ENCODE data around the gene PBX2. TPM values are rescaled to one million over a fixed set of nuclear protein-coding genes. Genes with fewer than 3 reads are reported as not detected.
"Not testable (repeated sequence)": the region's sequence is repeated elsewhere in the genome, so short reads cannot be mapped to it uniquely, and the experiment has no call there.

Gene PBX2
- total RNA-seq, 1 donor from 2014 or later: 91.9 TPM

- Mint-ChIP-seq H3K36me3 (ENCODE audit: low read depth) (peaks cover 27% of the 10 kb centered on the region), H3K4me1 (ENCODE audit: low read depth) (peaks cover 61% of the 10 kb centered on the region)
- intact Hi-C loops (cut with micrococcal nuclease): no loop called here
Observed at GRCh38 chr6:32189069-32189741, 797 bp downstream of the PBX2 start.

GRCh38 chr6:32188381-32189068 is 1.5 kb downstream of the PBX2 start:
- Mint-ChIP-seq H3K36me3 (ENCODE audit: low read depth) (peaks cover 27% of the 10 kb centered on the region), H3K4me1 (ENCODE audit: low read depth) (peaks cover 55% of the 10 kb centered on the region), H3K27ac (peak overlapping the region; percentile 83), H3K27me3 (ENCODE audit: insufficient read depth) (no peaks in the 10 kb centered on the region), H3K9me3 (no peaks in the 10 kb centered on the region), H3K4me3 (peak overlapping the region; percentile 82)
- intact Hi-C loops (cut with micrococcal nuclease): no loop called here
- no peak for DNase-seq (ENCODE audit: low spot score)

More at GRCh38 chr6:32189069-32189741, 797 bp downstream of the PBX2 start:
- no peaks in the 10 kb centered on the region for H3K27me3 Mint-ChIP-seq (ENCODE audit: insufficient read depth)
- peak overlapping the region; percentile 82 for H3K4me3 Mint-ChIP-seq
- H3K9me3 Mint-ChIP-seq: no peaks in the 10 kb centered on the region
- H3K27ac Mint-ChIP-seq: peak overlapping the region; percentile 83
- DNase-seq (ENCODE audit: low spot score): no peak

DNA sequence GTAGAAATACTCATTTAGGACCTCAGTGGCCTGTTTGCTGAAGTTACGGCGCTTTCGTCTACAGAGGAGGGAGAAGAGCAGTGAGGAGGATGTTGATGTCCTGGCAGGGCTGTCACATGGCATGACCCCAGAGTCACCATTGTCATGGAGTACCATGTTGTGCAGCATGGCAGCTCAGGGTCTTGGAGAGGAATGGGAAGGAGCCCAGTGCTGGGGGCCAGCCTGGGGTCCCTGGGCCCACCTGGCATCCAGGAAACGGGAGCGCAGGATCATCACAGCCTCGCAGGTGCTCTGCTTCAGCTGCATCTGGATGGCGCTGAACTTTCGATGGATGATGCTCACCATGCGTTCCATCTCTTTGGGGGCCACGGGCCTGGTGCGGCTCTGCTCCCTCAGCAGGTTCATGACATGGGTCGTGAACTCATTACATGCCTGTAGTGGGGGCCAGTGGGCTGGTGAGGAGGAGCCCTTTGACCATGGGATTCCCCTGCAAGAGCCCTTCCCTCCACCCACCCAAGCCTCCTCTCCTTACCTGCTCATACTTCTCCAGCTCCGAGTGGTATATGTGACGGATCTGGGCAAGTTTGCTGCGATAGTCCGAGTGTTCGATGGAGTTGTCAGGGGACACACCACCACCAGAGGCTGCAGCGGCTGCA is 2.1 kb downstream of the PBX2 start:
- Mint-ChIP-seq H3K4me3 (peak overlapping the region; percentile 82), H3K27ac (peak overlapping the region; percentile 78), H3K36me3 (ENCODE audit: low read depth) (peaks cover 27% of the 10 kb centered on the region), H3K4me1 (ENCODE audit: low read depth) (peaks cover 55% of the 10 kb centered on the region)
- H3K27me3 Mint-ChIP-seq (ENCODE audit: insufficient read depth); DNase-seq (ENCODE audit: low spot score); H3K9me3 Mint-ChIP-seq; intact Hi-C loops (cut with micrococcal nuclease): not testable (repeated sequence)

DNA sequence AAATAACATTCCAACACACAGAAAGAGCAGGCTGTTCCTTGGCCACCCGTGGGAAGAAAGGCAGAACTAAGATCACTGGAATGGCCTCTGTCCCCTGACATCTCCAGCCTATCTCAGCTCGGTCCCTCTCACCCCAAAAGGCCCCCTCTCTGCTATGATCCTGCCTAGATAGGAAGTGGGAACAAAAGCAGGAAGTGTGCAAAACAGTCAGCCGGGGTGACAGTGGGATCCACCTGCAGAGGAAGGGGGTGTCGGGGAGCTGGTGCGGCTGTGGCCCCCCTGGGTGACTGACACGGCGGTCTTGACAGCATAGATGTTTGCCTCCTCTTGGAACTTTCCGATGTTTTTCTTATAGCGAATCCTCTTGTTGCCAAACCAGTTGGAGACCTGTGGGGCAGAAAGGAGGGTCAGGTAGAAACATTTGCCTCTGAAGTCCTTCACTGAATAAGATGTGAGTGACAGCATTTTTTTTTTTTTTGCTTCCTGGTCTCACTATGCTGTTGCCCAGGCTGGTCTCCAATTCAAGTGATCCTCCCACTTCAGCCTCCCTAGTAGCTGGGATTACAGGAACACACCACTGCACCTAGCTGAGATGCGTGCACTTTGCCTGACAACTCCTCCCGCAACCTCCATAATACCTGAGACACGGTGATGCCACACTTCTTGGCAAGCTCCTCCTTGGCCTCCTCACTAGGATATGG is 2.8 kb downstream of the PBX2 start:
- no peaks in the 10 kb centered on the region for H3K9me3 Mint-ChIP-seq
- H3K36me3 Mint-ChIP-seq (ENCODE audit: low read depth): peaks cover 31% of the 10 kb centered on the region
- intact Hi-C loops (cut with micrococcal nuclease): no loop called here
- peaks cover 55% of the 10 kb centered on the region for H3K4me1 Mint-ChIP-seq (ENCODE audit: low read depth)
- DNase-seq (ENCODE audit: low spot score): no peak
- H3K4me3 Mint-ChIP-seq: peak overlapping the region; percentile 67
- no peaks in the 10 kb centered on the region for H3K27me3 Mint-ChIP-seq (ENCODE audit: insufficient read depth)
- H3K27ac Mint-ChIP-seq: peak overlapping the region; percentile 85

GRCh38 chr6:32186151-32186840 is 3.7 kb downstream of the PBX2 start:
- H3K36me3 Mint-ChIP-seq (ENCODE audit: low read depth): peaks cover 34% of the 10 kb centered on the region
- H3K27me3 Mint-ChIP-seq (ENCODE audit: insufficient read depth); intact Hi-C loops (cut with micrococcal nuclease); DNase-seq (ENCODE audit: low spot score); H3K9me3 Mint-ChIP-seq: not testable (repeated sequence)
- H3K27ac Mint-ChIP-seq: peak overlapping the region; percentile 85
- peaks cover 49% of the 10 kb centered on the region for H3K4me1 Mint-ChIP-seq (ENCODE audit: low read depth)
- H3K4me3 Mint-ChIP-seq: peak overlapping the region; percentile 65

DNA sequence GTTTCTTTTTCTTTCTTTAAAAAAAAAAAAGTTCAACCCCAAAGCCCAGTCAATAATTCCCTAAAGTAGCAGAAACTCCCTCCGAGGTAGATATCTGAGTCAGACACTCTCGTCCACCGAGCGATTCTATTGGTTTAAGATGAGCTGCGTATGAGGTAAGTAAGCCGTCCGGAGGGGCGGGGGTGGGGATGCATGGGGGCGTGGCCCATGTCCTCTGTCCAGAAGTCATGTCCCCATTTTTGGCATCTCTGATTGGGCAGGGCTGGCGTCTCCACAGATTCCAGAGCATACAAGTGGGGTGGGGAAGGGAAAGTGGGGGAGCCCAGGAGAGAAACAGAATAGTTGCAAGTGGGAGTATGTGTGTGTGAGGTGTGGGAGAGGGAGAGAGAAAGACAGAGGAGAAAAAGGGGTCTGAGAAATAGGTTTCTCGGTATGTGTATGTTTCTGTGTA is 4.3 kb downstream of the PBX2 start:
- H3K27me3 Mint-ChIP-seq (ENCODE audit: insufficient read depth); DNase-seq (ENCODE audit: low spot score); H3K9me3 Mint-ChIP-seq; intact Hi-C loops (cut with micrococcal nuclease): not testable (repeated sequence)
- Mint-ChIP-seq H3K36me3 (ENCODE audit: low read depth) (peaks cover 39% of the 10 kb centered on the region), H3K27ac (peak overlapping the region; percentile 85), H3K4me3 (peak overlapping the region; percentile 38), H3K4me1 (ENCODE audit: low read depth) (peaks cover 48% of the 10 kb centered on the region)

DNA sequence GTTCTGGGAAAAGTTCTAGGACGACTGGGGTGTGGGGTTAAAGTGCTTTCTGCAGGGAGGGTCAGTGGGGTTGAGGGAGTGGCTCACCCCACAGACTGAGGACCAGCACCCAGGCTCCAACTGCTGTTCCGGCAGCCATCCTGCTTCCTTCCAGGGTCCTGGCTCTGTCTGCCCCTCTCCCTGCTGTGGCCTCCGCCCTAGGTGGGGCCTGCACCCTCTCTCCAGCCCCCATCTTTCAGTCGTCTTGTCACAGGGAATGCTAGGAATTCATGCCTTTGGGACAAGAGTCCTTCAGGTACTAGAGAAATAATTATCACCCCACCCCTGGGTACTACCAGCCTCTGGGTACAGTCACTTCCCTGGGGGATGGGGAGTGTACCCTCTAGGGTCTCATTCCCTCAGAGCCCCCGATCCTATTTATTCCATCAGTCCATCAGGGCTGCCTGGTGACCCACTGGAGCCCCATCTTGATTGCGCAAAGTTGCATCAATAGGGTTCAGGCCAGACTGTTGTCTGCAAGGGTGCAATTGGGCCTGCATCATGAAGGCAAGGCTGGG is 5.8 kb downstream of the PBX2 start, which contains the start of gene AGER:
AGER (minus strand) TSS at position 170 of the 557 bp plus-strand sequence; CDS start at position 139, 31 bp downstream.
- Mint-ChIP-seq H3K4me3 (no peak within 1 kb of the TSS), H3K27me3 (ENCODE audit: insufficient read depth) (no peaks in the 10 kb centered on the region), H3K36me3 (ENCODE audit: low read depth) (peaks cover 46% of the 10 kb centered on the region), H3K4me1 (ENCODE audit: low read depth) (peaks cover 55% of the 10 kb centered on the region), H3K9me3 (no peaks in the 10 kb centered on the region), H3K27ac (peak within 1 kb of the TSS; percentile 29)
- no peak for DNase-seq (ENCODE audit: low spot score)
- intact Hi-C loops (cut with micrococcal nuclease): no loop called here

DNA sequence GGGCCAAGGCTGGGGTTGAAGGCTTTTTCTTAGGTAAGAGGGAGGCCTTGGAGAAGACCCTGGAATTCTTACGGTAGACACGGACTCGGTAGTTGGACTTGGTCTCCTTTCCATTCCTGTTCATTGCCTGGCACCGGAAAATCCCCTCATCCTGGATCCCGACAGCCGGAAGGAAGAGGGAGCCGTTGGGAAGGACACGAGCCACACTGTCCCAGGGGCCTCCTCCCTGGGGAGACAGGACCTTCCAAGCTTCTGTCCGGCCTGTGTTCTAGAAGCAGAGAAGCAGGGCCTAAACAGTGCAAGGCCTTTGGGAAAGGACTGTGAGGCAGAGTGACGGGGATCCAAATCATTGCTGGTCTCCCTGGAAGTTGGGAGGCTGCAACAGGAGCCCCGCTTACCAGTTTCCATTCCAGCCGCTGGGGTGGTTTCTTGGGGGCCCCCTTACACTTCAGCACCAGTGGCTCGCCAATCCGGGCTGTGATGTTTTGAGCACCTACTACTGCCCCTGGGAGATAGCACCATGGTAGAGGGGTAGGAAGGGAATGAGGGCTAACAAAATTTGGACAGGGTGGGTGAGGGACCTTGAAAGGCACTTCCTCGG is 6.4 kb downstream of the PBX2 start:
- Mint-ChIP-seq H3K4me3 (no peak overlapping the region), H3K36me3 (ENCODE audit: low read depth) (peaks cover 48% of the 10 kb centered on the region), H3K9me3 (no peaks in the 10 kb centered on the region), H3K4me1 (ENCODE audit: low read depth) (peaks cover 55% of the 10 kb centered on the region), H3K27me3 (ENCODE audit: insufficient read depth) (no peaks in the 10 kb centered on the region), H3K27ac (peak overlapping the region; percentile 1)
- intact Hi-C loops (cut with micrococcal nuclease): no loop called here
- no peak for DNase-seq (ENCODE audit: low spot score)

GRCh38 chr6:32183030-32183429 is 7.0 kb downstream of the PBX2 start:
- no peak for DNase-seq (ENCODE audit: low spot score)
- no peaks in the 10 kb centered on the region for H3K27me3 Mint-ChIP-seq (ENCODE audit: insufficient read depth)
- peak overlapping the region; percentile 41 for H3K27ac Mint-ChIP-seq
- H3K9me3 Mint-ChIP-seq: no peaks in the 10 kb centered on the region
- peaks cover 55% of the 10 kb centered on the region for H3K4me1 Mint-ChIP-seq (ENCODE audit: low read depth)
- intact Hi-C loops (cut with micrococcal nuclease): no loop called here
- H3K4me3 Mint-ChIP-seq: no peak overlapping the region
- peaks cover 48% of the 10 kb centered on the region for H3K36me3 Mint-ChIP-seq (ENCODE audit: low read depth)

- intact Hi-C loops (cut with micrococcal nuclease): no loop called here
- DNase-seq (ENCODE audit: low spot score): no peak
- Mint-ChIP-seq H3K36me3 (ENCODE audit: low read depth) (peaks cover 46% of the 10 kb centered on the region), H3K27ac (peak overlapping the region; percentile 41), H3K4me3 (no peak overlapping the region), H3K9me3 (no peaks in the 10 kb centered on the region), H3K4me1 (ENCODE audit: low read depth) (peaks cover 54% of the 10 kb centered on the region), H3K27me3 (ENCODE audit: insufficient read depth) (no peaks in the 10 kb centered on the region)
Observed at GRCh38 chr6:32182555-32182981, 7.4 kb downstream of the PBX2 start.

DNA sequence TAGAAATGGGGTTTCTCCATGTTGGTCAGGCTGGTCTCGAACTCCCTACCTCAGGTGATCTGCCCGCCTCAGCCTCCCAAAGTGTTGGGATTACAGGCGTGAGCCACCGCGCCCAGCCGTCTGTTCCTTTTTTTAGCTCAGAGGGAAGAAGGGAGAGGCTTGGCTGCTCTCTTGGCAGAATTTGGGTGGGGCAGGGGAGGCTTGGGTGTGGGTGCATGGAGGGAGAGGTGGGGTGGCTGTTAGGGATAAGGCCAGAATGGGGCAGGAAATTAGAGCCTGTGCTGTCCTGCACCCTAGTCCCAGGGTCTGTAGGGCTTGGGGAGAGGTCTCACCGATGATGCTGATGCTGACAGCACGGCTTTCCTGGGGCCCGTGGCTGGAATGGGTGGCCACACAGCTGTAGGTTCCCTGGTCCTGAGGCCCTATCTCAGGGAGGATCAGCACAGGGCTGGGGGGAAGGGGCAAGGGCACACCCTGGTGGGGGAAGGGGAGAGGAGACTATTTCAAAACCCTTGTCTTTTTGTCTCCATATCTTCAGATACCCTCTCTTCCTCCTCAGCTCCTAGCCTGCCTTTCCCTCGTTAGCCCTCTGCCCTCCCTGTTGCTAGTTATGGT is 8.0 kb downstream of the PBX2 start:
- no peaks in the 10 kb centered on the region for H3K27me3 Mint-ChIP-seq (ENCODE audit: insufficient read depth)
- H3K4me1 Mint-ChIP-seq (ENCODE audit: low read depth): peaks cover 54% of the 10 kb centered on the region
- H3K27ac Mint-ChIP-seq: no peak overlapping the region
- no peak overlapping the region for H3K4me3 Mint-ChIP-seq
- no peaks in the 10 kb centered on the region for H3K9me3 Mint-ChIP-seq
- intact Hi-C loops (cut with micrococcal nuclease): no loop called here
- DNase-seq (ENCODE audit: low spot score): no peak
- H3K36me3 Mint-ChIP-seq (ENCODE audit: low read depth): peaks cover 41% of the 10 kb centered on the region

Measured in activated T-helper 1 cell treated with anti-CD3 and anti-CD28 coated beads, Interleukin-12 subunit alpha, Interleukin-12 subunit beta, Interleukin-2, Interleukin-4 antibody, amounts not matched to agents 30 ng/mL and 10 ng/mL and 1 ng/mL, durations not matched to agents 14 hours and 24 hours and 36 hours (primary cell).